Measurements from ENCODE around the gene FNTB. TPM values are rescaled to one million over a fixed set of nuclear protein-coding genes. Genes with fewer than 3 reads are reported as not detected.

Gene FNTB
- total and polyA plus RNA-seq, 9 of the 15 experiments (the other 6 are each of a cell fraction or from before 2014, with no cell fraction given) = 6.9 to 23.2 (median 12.2) TPM

DNA sequence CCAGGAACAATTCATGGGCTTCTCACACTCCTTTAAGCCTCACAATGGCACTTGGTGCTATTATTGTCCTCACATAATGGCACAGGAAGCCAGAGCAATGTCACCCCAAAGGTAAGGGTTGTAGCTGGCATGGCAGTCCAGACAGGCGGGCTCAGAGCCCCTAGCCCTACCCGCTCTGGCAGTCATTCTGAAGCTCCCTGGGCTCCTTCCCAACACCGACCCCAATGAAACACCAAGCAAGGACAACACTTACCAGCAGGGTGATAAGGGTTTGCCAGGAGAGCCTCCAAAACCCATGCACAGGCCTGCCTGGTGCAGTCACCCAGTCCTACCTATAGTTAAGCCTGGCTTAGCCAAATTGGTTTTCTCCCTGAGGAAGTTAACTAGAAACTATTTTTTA is 84.8 kb downstream of the FNTB start:
- TF ChIP-seq KAT8 (IDR thresholded peaks at IDR 0.05; ENCODE audit: low read depth) = no peak
- TF ChIP-seq, protein P1, sequence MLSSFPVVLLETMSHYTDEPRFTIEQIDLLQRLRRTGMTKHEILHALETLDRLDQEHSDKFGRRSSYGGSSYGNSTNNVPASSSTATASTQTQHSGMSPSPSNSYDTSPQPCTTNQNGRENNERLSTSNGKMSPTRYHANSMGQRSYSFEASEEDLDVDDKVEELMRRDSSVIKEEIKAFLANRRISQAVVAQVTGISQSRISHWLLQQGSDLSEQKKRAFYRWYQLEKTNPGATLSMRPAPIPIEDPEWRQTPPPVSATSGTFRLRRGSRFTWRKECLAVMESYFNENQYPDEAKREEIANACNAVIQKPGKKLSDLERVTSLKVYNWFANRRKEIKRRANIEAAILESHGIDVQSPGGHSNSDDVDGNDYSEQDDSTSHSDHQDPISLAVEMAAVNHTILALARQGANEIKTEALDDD (IDR thresholded peaks at IDR 0.05) = no peak
- TF ChIP-seq RBM25 (IDR thresholded peaks at IDR 0.05; ENCODE audit: low read depth, low read length, severe bottlenecking) = no peak
- TF ChIP-seq, protein P2, sequence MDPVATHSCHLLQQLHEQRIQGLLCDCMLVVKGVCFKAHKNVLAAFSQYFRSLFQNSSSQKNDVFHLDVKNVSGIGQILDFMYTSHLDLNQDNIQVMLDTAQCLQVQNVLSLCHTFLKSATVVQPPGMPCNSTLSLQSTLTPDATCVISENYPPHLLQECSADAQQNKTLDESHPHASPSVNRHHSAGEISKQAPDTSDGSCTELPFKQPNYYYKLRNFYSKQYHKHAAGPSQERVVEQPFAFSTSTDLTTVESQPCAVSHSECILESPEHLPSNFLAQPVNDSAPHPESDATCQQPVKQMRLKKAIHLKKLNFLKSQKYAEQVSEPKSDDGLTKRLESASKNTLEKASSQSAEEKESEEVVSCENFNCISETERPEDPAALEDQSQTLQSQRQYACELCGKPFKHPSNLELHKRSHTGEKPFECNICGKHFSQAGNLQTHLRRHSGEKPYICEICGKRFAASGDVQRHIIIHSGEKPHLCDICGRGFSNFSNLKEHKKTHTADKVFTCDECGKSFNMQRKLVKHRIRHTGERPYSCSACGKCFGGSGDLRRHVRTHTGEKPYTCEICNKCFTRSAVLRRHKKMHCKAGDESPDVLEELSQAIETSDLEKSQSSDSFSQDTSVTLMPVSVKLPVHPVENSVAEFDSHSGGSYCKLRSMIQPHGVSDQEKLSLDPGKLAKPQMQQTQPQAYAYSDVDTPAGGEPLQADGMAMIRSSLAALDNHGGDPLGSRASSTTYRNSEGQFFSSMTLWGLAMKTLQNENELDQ (CRISPR knock-in tag; IDR thresholded peaks at IDR 0.05; ENCODE audit: borderline replicate concordance) = no peak
- TF ChIP-seq, protein P3, sequence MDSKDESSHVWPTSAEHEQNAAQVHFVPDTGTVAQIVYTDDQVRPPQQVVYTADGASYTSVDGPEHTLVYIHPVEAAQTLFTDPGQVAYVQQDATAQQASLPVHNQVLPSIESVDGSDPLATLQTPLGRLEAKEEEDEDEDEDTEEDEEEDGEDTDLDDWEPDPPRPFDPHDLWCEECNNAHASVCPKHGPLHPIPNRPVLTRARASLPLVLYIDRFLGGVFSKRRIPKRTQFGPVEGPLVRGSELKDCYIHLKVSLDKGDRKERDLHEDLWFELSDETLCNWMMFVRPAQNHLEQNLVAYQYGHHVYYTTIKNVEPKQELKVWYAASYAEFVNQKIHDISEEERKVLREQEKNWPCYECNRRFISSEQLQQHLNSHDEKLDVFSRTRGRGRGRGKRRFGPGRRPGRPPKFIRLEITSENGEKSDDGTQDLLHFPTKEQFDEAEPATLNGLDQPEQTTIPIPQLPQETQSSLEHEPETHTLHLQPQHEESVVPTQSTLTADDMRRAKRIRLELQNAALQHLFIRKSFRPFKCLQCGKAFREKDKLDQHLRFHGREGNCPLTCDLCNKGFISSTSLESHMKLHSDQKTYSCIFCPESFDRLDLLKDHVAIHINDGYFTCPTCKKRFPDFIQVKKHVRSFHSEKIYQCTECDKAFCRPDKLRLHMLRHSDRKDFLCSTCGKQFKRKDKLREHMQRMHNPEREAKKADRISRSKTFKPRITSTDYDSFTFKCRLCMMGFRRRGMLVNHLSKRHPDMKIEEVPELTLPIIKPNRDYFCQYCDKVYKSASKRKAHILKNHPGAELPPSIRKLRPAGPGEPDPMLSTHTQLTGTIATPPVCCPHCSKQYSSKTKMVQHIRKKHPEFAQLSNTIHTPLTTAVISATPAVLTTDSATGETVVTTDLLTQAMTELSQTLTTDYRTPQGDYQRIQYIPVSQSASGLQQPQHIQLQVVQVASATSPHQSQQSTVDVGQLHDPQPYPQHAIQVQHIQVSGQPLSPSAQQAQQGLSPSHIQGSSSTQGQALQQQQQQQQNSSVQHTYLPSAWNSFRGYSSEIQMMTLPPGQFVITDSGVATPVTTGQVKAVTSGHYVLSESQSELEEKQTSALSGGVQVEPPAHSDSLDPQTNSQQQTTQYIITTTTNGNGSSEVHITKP (IDR thresholded peaks at IDR 0.05; ENCODE audit: partially characterized antibody) = no peak
- TF ChIP-seq RBBP5 (IDR thresholded peaks at IDR 0.05; ENCODE audit: borderline replicate concordance, insufficient read depth, low read length, poor library complexity, severe bottlenecking) = no peak
- TF ChIP-seq, protein P4, sequence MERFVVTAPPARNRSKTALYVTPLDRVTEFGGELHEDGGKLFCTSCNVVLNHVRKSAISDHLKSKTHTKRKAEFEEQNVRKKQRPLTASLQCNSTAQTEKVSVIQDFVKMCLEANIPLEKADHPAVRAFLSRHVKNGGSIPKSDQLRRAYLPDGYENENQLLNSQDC (CRISPR knock-in tag; IDR thresholded peaks at IDR 0.05) = no peak
- Histone ChIP-seq H3K9me3 (replicated peaks; ENCODE audit: control insufficient read depth, insufficient read depth, low read depth, low read length) (no peaks in the 10 kb centered on the region), H3K4me3 (no peak overlapping the region), H3K36me3 (ENCODE audit: control insufficient read depth, insufficient read depth, low read length) (peaks cover 37% of the 10 kb centered on the region; the same call in 2 of the 3 replicates), H2AFZ (ENCODE audit: low read depth, low read length) (no peak overlapping the region), H4K20me1 (replicated peaks; ENCODE audit: control insufficient read depth, insufficient read depth, low read length) (no peaks in the 10 kb centered on the region; the same call in 1 of the 2 replicates), H3K4me1 (replicated peaks in 1 of 2; ENCODE audit: control insufficient read depth in 2 of 2, insufficient read depth in 2 of 2, low read length in 2 of 2) (peaks cover 17 to 27% of the 10 kb centered on the region in 2 experiments), H3K27ac (ENCODE audit: extremely low read depth, low read depth, low read length) (no peak overlapping the region), H3K9me1 (ENCODE audit: control insufficient read depth, insufficient read depth, low read length) (peaks cover 8% of the 10 kb centered on the region), H3K4me2 (ENCODE audit: insufficient read depth, low read length) (no peak overlapping the region), H3K79me2 (ENCODE audit: control insufficient read depth, insufficient read depth, low read length) (no peaks in the 10 kb centered on the region; the same call in 1 of the 3 replicates), H3K9ac (ENCODE audit: insufficient read depth in 1 of 2, low read depth in 2 of 2, low read length in 2 of 2) (no peak overlapping the region), H3K27me3 (ENCODE audit: control insufficient read depth in 2 of 2, insufficient read depth in 2 of 2, low read length in 2 of 2) (no peaks in the 10 kb centered on the region)
- BruUV-seq (replicated peaks) = no TSS peak
- ATAC-seq = no peak
- 91% methylated on average over 3 of the region's 3 CpGs for WGBS (ENCODE audit: insufficient coverage, low coverage, missing lambda C conversion rate)
- DNase-seq (ENCODE audit: extremely low read depth in 1 of 4, low spot score in 3 of 4) = no peak
- in situ Hi-C loops (cut with MboI) (no loop called here), intact Hi-C loops (cut with micrococcal nuclease) (no loop called here)
- FAIRE-seq = no peak
- ChIA-PET CTCF (ENCODE audit: low intra/inter-chr PET ratio) (no interaction called here), POLR2A (interaction anchor here (0.7 kb wide), 1 partner anchor 272 kb away, joined by 3 read pairs; no protein-coding TSS in a partner anchor)

All from K562 (cell line).